Heart left ventricle (tissue), 16 donors: ENCODE data around the gene CEACAM4. TPM values are rescaled to one million over a fixed set of nuclear protein-coding genes. Genes with fewer than 3 reads are reported as not detected.

Source experiments
- ATAC-seq, 4 donors: fragments of 200-7000 bp; cut with Tn5 transposase; one replicate each; pipeline ENCODE4 v1.9.1; 2020 to 2022; ENCODE audit warnings: moderate library complexity in 4 of 4, mild to moderate bottlenecking in 3 of 4, moderate number of reproducible peaks in 1 of 4
- DNase-seq, 5 donors: peaks; one replicate each; pipeline ENCODE4 v3.0.0-alpha.2; 2020
- H3K27ac ChIP-seq, 12 donors: fragments of 200-600 bp; sonication (generic) in 4 of 12; one replicate each; pipeline versions ENCODE4 v1.5.0 to v1.8.0; 2016 to 2022; ENCODE audit warnings: mild to moderate bottlenecking in 2 of 12
- H3K27me3 ChIP-seq, 9 donors: fragments of 200-600 bp; sonication (generic) in 2 of 9; one replicate each; pipeline versions ENCODE4 v1.5.1 to v1.8.0; 2016 to 2022; ENCODE audit warnings: mild to moderate bottlenecking in 3 of 9
- H3K36me3 ChIP-seq, 9 donors: fragments of 200-600 bp; sonication (generic) in 2 of 9; one replicate each; pipeline versions ENCODE4 v1.5.0 to v1.8.0; 2018 to 2022; ENCODE audit warnings: mild to moderate bottlenecking in 2 of 9
- H3K4me1 ChIP-seq, 12 donors: fragments of 200-600 bp; sonication (generic) in 4 of 12; one replicate each; pipeline versions ENCODE4 v1.5.0 to v1.8.0; 2016 to 2022; ENCODE audit warnings: mild to moderate bottlenecking in 3 of 12
- H3K4me3 ChIP-seq, 12 donors: fragments of 200-600 bp; sonication (generic) in 4 of 12; one replicate each; pipeline versions ENCODE4 v1.5.0 to v1.8.0; 2017 to 2022; ENCODE audit warnings: mild to moderate bottlenecking in 9 of 12, moderate library complexity in 4 of 12
- H3K9me3 ChIP-seq, 12 donors: fragments of 200-600 bp; sonication (generic) in 4 of 12; one replicate each; pipeline versions ENCODE4 v1.5.0 to v1.8.0; 2016 to 2022; ENCODE audit warnings: mild to moderate bottlenecking in 1 of 12
- CTCF ChIP-seq, 12 donors: fragments of 200-600 bp; sonication (generic) in 4 of 12; IDR thresholded peaks; one replicate each; pipeline versions ENCODE4 v1.5.0 to v1.8.0; 2018 to 2022; ENCODE audit warnings: antibody characterized with exemption in 12 of 12, mild to moderate bottlenecking in 5 of 12
- POLR2A ChIP-seq, 2 donors: fragments of 450-650 bp; IDR thresholded peaks; one replicate each; pipeline ENCODE4 v1.6.1; 2017; ENCODE audit warnings: antibody characterized with exemption in 2 of 2, mild to moderate bottlenecking in 2 of 2, moderate library complexity in 2 of 2
- WGBS, 4 donors: extraction: QIAGEN DNeasy Blood & Tissue Kit in 2 of 4; methylation state at CpG; one replicate each; pipeline versions ENCODE4 v1.1.5 to v1.1.7; 2013 to 2018; 5-methylcytosine and 5-hydroxymethylcytosine counted together
- intact Hi-C, 10 donors: fragments of 100-400 bp; cut with DNase I; formaldehyde crosslinking; loops; one replicate each; pipeline versions ENCODE4 v1.11.1 to v1.14.2; 2022
- polyA plus RNA-seq, 2 donors: library from polyadenylated mRNA; stranded (reverse); fragments of 200-250 nt; gene quantifications; one replicate each; pipeline ENCODE4 v1.2.3, GENCODE V29; 2013
- total RNA-seq, 9 donors: library from RNA; depleted of rRNA in 2 of 9; stranded (reverse); fragments of >200 nt in 2 of 9; fragmentation: NEBNext Ultra II Directional in 3 of 9; extraction: Animal tissue kit (Norgen Biotek cat#: 25700) in 3 of 9; gene quantifications; one replicate each; pipeline versions ENCODE4 v1.1.0 to v1.2.4, GENCODE V29; 2016 to 2023
- donor health status: ischemic (EF 13 %, LVEDD 7.1; RV severe dilation, severe dysfunction).
- donor health status: healthy with polysubstance abuse.
- donor health status: DM: no; HTN: yes; CAD: no.
- donor health status: DM: no; HTN: no; CAD: no.
- donor health status: ischemic (EF 25% LVEDD 6.9; RV normal size, moderate dysfunction).
- donor health status: ischemic (EF 25% LVEDD 5.7; RV mildly dilated, moderate dysfunction).
- donor health status: healthy.
- donor health status: DM: yes; HTN: yes; CAD: no.
- donor health status: ischemic (EF 35%, LVEDD 5.7; RV mildly dilated, moderate dysfunction).
- donor health status: nonischemic (EF 11% LVEDD 7.7; RV severe dilation, severe dysfunction).
- donor health status: DM: yes; HTN: yes; CAD: no.
- donor health status: PGD.
- donor health status: ischemic (EF 29% LVEDD 5.4; RV normal size, mild dysfunction).
- donor health status: nonischemic (EF 23%, LVEDD 6.1; RV moderate dilation, normal function).

Gene CEACAM4
- total and polyA plus RNA-seq, 11 donors = 0.29 to 1.5 (median 0.46) TPM; not detected in 2

- intact Hi-C loops = no loop called here
- DNase-seq (no peak), ATAC-seq (no peak)
- peaks cover 0 to 6% (median 0%) of the 10 kb centered on the region in 12 donors for H3K4me1 ChIP-seq
- no peak overlapping the region for H3K4me3 ChIP-seq
- H3K9me3 ChIP-seq = peaks cover 0 to 11% (median 0%) of the 10 kb centered on the region in 12 donors
- WGBS, 4 donors = 44 to 53% (median 51%) methylated on average over 5 of the region's 5 CpGs
- no peaks in the 10 kb centered on the region for H3K36me3 ChIP-seq
- peaks cover 0 to 20% (median 0%) of the 10 kb centered on the region in 9 donors for H3K27me3 ChIP-seq
- no peak overlapping the region for H3K27ac ChIP-seq
- TF ChIP-seq CTCF (IDR thresholded peaks at IDR 0.05) (no peak), POLR2A (IDR thresholded peaks at IDR 0.05) (no peak)
Observed at GRCh38 chr19:41591951-41592562, 34.8 kb downstream of the CEACAM4 start.

- H3K27ac ChIP-seq = no peak overlapping the region
- H3K4me1 ChIP-seq = peaks cover 0 to 6% (median 0%) of the 10 kb centered on the region in 12 donors
- peaks cover 0 to 11% (median 0%) of the 10 kb centered on the region in 12 donors for H3K9me3 ChIP-seq
- intact Hi-C loops = no loop called here
- TF ChIP-seq CTCF (IDR thresholded peaks at IDR 0.05) (no peak), POLR2A (IDR thresholded peaks at IDR 0.05) (no peak)
- DNase-seq = no peak
- H3K36me3 ChIP-seq = no peaks in the 10 kb centered on the region
- peaks cover 0 to 11% (median 0%) of the 10 kb centered on the region in 9 donors for H3K27me3 ChIP-seq
- no peak for ATAC-seq
- no peak overlapping the region for H3K4me3 ChIP-seq
Observed at GRCh38 chr19:41590936-41591335, 35.9 kb downstream of the CEACAM4 start.

GRCh38 chr19:41589371-41589770 lies 37.5 kb downstream of the CEACAM4 start:
- intact Hi-C loops = no loop called here
- no peaks in the 10 kb centered on the region for H3K4me1 ChIP-seq
- no peak overlapping the region for H3K27ac ChIP-seq
- DNase-seq (no peak), ATAC-seq (peak in 1 of 4 donors; percentile 9)
- TF ChIP-seq CTCF (IDR thresholded peaks at IDR 0.05) (no peak), POLR2A (IDR thresholded peaks at IDR 0.05) (no peak)
- no peak overlapping the region for H3K4me3 ChIP-seq
- no peaks in the 10 kb centered on the region for H3K36me3 ChIP-seq
- 47 to 63% (median 57%) methylated on average over 2 of the region's 2 CpGs for WGBS, 4 donors
- peaks cover 0 to 11% (median 0%) of the 10 kb centered on the region in 9 donors for H3K27me3 ChIP-seq
- H3K9me3 ChIP-seq = peaks cover 0 to 11% (median 0%) of the 10 kb centered on the region in 12 donors

GRCh38 chr19:41588497-41589209 lies 38.2 kb downstream of the CEACAM4 start:
- Histone ChIP-seq H3K9me3 (peaks cover 0 to 9% (median 0%) of the 10 kb centered on the region in 12 donors), H3K27me3 (peaks cover 0 to 11% (median 0%) of the 10 kb centered on the region in 9 donors), H3K27ac (no peak overlapping the region), H3K36me3 (no peaks in the 10 kb centered on the region), H3K4me3 (no peak overlapping the region), H3K4me1 (no peaks in the 10 kb centered on the region)
- WGBS, 4 donors = 29 to 39% (median 32%) methylated on average over 6 of the region's 6 CpGs
- intact Hi-C loops = no loop called here
- DNase-seq = no peak
- peak in 2 of 4 donors; percentile 50 for ATAC-seq
- TF ChIP-seq POLR2A (IDR thresholded peaks at IDR 0.05) = no peak
- no peak for TF ChIP-seq CTCF (IDR thresholded peaks at IDR 0.05)
